PFSK-1 (cell line): ENCODE measurements around the gene POSTN.

ENCODE experiments used
- POLR2AphosphoS5 ChIP-seq: IDR thresholded peaks from 2 replicates; pipeline ENCODE4 v1.6.1; 2012; ENCODE audit warnings: low read depth, mild to moderate bottlenecking, control low read depth, low read length, moderate library complexity
- REST ChIP-seq, 2 experiments: IDR thresholded peaks; 2 replicates each; pipeline versions ENCODE4 v1.6.1 to v1.8.0; 2011 to 2012; ENCODE audit warnings: low read depth in 2 of 2, low read length in 2 of 2, control low read depth in 1 of 2, inconsistent platforms in 1 of 2, mild to moderate bottlenecking in 1 of 2, moderate library complexity in 1 of 2; ENCODE audit not compliant: insufficient read depth in 1 of 2
- SIN3A ChIP-seq: IDR thresholded peaks from 2 replicates; pipeline ENCODE4 v1.6.1; 2012; ENCODE audit warnings: mild to moderate bottlenecking, low read length, moderate library complexity, borderline replicate concordance; ENCODE audit not compliant: insufficient read depth

GRCh38 chr13:37613638-37614037, 15.1 kb upstream of the POSTN start:
- no peak for TF ChIP-seq POLR2AphosphoS5
- TF ChIP-seq REST (IDR thresholded peaks at IDR 0.05; ENCODE audit: insufficient read depth in 1 of 2, low read depth in 2 of 2, low read length in 2 of 2), result no peak
- no peak for TF ChIP-seq SIN3A
